Measurements from ENCODE around the gene MARCHF9.
A peak's percentile ranks its signal among the peaks of the same experiment; 100 is the strongest.
"Not testable (repeated sequence)": the region's sequence is repeated elsewhere in the genome, so short reads cannot be mapped to it uniquely, and the experiment has no call there.

Gene MARCHF9, protein sequence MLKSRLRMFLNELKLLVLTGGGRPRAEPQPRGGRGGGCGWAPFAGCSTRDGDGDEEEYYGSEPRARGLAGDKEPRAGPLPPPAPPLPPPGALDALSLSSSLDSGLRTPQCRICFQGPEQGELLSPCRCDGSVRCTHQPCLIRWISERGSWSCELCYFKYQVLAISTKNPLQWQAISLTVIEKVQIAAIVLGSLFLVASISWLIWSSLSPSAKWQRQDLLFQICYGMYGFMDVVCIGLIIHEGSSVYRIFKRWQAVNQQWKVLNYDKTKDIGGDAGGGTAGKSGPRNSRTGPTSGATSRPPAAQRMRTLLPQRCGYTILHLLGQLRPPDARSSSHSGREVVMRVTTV

DNA sequence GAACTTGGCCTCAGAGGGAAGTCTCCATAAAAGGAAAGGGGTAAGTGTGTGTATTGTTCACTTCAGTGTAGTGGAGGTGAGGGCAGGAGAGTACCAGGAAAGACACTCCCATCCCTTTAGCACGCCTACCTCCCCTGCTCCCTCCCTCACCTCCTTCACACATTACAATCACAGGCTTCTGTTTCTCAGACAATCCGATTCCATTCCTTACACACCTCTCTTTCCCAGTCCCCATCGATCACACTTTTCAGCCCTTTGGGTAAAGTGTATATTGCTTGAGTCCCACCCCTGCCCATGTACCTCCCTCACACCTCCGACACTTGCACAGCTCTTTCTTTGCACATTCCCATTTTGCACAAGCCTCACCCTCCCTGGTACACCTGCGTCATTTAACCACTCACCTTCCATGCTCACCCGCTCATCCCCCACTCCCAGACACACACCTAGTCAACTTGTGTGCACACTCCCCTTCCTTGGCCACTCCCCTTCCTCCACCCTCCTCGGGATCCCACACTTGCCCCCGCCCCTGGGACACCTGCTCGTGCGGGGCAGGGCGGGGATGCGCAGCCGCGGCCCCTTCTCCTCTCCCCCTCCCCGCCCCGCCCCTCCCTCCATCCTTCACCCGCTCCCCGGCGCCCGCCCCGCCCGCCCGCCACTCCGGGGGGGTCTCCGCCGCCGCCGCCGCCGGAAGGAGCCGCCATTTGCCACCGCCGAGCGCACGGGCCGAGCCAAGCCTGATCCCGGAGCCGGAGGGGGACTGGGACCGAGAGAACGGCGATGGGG, at the start of gene MARCHF9:
MARCHF9 (plus strand) TSS at position 693 of the 783 bp plus-strand sequence. CDS start 426 bp downstream, outside the sequence.
- DNase-seq = peak; percentile 88

DNA sequence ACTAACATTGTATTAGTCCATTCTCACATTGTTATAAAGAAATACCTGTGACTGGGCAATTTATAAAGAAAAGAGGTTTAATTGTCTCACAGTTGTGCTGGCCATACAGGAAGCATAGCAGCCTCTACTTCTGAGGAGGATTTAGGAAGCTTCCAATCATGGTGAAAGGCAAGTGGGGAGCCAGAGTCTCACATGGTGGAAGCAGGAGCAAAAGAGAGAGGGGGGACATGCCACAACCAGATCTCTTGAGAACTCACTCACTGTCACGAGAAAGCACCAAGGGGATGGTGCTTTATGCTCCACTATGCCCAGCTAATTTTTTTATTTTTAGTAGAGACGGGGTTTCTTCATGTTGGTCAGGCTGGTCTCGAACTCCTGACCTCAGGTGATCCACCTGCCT, 47.7 kb upstream of the MARCHF9 start:
- DNase-seq = no peak

DNA sequence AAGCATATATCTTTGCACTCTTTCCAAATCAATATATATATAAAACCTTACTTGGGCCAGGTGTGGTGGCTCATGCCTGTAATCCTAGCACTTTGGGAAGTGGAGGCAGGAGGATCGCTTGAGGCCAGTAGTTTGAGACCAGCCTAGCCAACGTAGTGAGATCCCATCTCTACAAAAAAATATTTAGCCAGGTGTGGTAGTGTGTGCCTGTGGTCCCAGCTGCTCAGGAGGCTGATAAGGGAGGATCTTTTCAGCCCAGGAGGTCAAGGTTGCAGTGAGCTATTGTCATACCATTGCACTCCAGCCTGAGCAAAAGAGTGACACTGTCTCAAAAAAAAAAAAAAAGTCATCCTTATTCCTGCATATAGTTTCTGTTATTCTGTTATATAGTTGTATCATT, 46.6 kb upstream of the MARCHF9 start:
- DNase-seq = no peak

GRCh38 chr12:57712701-57713100, 42.2 kb upstream of the MARCHF9 start:
- no peak for DNase-seq

DNA sequence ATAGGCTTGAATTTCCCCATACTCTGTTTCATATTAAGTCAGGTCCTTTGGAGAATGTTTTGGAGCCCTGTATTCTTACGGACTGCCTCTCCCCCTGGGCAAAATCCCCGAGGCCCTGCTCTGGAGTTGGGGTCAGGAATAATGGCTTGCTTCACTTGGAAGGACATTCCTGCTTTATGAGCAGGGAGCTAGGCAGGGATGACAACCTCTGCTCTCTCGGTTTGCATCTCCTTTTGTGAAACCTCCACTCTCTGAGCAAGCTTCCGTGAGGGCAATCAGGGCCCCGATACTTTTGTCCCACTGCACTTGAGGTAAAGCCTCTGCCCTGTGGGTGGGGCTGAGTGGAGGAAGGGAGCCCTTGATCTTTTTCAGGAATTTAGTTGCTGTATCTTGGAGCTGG, 41.7 kb upstream of the MARCHF9 start:
- no peak for DNase-seq

DNA sequence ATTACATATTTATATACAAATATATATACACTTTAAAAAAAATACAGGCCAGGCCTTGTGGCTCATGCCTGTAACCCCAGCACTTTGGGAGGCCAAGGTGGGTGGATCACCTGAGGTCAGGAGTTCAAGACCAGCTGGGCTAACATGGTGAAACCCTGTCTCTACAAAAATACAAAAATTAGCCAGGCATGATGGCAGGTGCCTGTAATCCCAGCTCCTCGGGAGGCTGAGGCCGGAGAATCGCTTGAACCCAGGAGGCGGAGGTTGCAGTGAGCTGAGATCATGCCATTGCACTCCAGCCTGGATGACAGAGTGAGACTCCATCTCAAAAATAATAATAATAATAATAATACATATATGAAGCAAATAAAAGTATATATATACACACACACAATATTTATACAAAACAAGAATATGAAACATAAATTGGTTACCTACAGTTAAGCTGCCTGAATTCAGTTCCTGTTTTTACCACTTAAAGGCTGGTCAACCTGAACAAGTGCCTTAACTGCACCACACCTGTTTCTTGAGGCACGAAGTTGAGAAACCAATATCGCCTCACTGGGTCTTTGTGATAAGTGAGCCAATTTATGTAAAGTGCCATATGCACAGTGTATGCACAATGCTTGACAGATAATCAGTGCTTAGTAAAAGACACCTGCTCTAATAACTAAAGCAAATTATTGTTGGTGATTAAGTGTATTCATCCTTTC, 39.7 kb upstream of the MARCHF9 start:
- not testable (repeated sequence) for DNase-seq

GRCh38 chr12:57715786-57716185, 39.1 kb upstream of the MARCHF9 start:
- DNase-seq = peak; percentile 10

- peak; percentile 6 for DNase-seq
Measured at GRCh38 chr12:57716305-57716704, 38.6 kb upstream of the MARCHF9 start.

- no peak for DNase-seq
Measured at GRCh38 chr12:57717131-57717530, 37.8 kb upstream of the MARCHF9 start.

- DNase-seq = peak; percentile 17
Measured at GRCh38 chr12:57717846-57718640, 36.9 kb upstream of the MARCHF9 start.

DNA sequence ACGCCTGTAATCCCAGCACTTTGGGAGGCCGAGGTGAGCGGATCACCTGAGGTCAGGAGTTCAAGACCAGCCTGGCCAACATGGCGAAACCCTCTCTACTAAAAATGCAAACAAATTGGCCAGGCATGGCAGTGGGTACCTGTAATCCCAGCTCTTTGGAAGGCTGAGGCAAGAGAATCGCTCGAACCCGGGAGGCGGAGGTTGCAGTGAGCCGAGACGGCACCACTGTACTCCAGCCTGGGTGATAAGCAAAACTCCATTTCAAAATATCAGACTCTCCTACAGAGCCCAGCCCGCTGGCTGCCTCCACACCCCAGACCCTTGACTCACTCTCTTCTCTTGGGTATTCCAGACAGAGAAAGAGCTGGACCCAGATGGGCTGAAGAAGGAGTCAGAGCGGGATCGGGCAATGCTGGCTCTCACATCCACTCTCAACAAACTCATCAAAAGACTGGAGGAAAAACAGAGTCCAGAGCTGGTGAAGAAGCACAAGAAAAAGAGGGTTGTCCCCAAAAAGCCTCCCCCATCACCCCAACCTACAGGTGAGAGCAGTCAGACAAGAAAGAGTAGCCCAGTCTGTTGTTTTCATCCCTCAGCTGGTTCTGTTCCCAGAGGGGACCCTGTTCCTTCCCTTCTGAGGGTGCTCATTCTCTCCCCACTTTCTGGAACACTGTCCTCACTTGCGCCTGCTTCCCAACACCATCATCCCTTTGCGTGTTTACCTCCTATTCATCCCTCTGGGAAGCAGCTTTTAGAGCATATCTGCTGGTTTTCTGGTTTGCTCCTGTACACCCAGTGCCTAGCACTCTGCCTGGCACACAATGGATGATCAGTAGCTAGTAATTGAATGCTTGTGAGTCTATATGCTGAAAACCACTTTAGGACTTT, 36.0 kb upstream of the MARCHF9 start:
- DNase-seq = peak; percentile 9

- peak; percentile 21 for DNase-seq
Measured at GRCh38 chr12:57719777-57720605, 34.9 kb upstream of the MARCHF9 start.

DNA sequence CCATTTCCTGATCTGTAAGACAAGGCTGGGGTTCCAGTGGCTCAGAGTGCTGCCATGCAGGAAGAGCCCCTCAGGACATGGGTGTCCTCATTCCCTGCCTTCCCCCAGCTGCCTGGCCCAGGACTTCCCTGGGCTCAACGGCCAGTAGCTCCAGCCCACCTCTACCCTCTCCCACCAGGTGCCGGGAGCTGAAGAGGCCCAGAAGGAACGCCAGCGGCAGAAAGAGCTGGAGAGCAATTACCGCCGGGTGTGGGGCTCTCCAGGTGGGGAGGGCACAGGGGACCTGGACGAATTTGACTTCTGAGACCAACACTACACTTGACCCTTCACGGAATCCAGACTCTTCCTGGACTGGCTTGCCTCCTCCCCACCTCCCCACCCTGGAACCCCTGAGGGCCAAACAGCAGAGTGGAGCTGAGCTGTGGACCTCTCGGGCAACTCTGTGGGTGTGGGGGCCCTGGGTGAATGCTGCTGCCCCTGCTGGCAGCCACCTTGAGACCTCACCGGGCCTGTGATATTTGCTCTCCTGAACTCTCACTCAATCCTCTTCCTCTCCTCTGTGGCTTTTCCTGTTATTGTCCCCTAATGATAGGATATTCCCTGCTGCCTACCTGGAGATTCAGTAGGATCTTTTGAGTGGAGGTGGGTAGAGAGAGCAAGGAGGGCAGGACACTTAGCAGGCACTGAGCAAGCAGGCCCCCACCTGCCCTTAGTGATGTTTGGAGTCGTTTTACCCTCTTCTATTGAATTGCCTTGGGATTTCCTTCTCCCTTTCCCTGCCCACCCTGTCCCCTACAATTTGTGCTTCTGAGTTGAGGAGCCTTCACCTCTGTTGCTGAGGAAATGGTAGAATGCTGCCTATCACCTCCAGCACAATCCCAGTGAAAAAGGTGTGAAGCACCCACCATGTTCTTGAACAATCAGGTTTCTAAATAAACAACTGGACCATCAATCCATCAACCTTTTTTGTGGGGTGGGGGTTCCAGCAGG, 34.0 kb upstream of the MARCHF9 start:
- peak; percentile 20 for DNase-seq

GRCh38 chr12:57721846-57722608, 32.9 kb upstream of the MARCHF9 start:
- peak; percentile 15 for DNase-seq

DNA sequence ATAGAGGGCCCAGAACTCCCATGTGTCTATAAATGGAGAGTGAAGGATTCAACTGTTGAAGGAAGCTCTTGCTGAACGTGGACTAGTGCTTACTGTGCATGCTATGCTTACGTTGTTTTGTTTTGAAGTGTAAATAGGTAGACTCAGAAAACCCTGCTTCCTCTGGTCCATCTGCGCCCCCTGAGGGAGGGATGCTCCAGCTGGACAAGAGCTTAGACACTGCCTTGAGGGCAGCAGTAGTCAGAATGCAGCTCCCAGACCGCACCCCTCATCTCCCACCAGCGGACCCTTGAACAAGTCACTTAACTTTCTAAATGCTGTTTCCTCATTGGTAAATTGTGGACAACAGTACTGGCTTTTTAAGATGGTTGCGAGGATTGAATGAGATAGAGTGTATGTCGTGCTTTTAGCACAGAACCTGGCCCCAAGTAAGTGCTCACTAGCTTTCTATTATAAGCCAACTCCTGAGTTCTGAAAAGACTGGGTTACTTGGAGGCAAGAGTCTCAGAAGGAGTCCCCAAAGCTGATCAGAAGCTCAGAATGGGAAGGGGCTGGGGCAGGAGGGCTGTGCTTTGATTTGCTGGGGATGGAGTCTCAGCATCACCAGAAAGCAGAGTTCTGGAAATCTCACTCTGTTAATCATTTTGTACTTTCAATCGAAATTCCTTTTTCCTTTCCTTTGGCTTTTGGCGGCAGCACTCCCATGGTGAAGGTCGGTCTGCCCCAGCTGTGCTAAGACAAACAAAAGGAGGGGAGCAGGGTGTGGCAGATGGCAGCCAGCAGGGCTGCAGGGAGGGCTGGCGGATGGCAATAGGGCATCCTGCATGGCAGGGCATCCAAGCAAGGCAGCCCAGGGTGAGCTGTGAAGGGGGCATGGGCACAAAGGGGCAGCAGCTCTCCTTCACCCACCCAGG, 31.9 kb upstream of the MARCHF9 start:
- DNase-seq = peak; percentile 18

DNA sequence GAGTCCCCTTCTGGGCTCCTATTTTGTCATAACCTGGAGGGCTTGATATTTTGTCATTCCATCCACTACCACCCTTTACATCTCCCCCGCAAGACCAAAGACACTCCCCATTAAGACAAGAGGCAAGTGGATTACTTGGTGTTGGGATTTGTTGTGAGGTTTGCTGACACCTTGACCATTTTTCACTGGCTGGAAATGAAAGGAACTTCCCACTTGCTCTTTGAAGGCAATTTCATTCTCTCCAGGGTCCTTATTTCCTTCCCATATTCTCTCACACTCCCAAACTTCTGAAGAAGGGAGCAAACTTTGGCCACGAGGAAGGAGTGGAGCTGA, 31.3 kb upstream of the MARCHF9 start:
- DNase-seq = no peak
